Measurements from ENCODE around the gene TMEM107.

Gene TMEM107

GRCh38 chr17:8161289-8162232 lies 14.6 kb downstream of the TMEM107 start:
- peak; percentile 45 for DNase-seq

- DNase-seq: no peak
These were observed 15.4 kb downstream of the TMEM107 start for GRCh38 chr17:8160741-8161221.

GRCh38 chr17:8160224-8160577 lies 16.0 kb downstream of the TMEM107 start:
- DNase-seq: no peak

GRCh38 chr17:8159459-8160223 lies 16.5 kb downstream of the TMEM107 start:
- no peak for DNase-seq

- DNase-seq: no peak
These were observed 17.2 kb downstream of the TMEM107 start for GRCh38 chr17:8159032-8159400.

- DNase-seq: peak; percentile 93
These were observed 17.7 kb downstream of the TMEM107 start for GRCh38 chr17:8158267-8159031.

GRCh38 chr17:8156246-8156992 lies 19.8 kb downstream of the TMEM107 start:
- peak; percentile 100 for DNase-seq

GRCh38 chr17:8155996-8156245 lies 20.3 kb downstream of the TMEM107 start:
- DNase-seq: no peak

- DNase-seq: no peak
These were observed 20.8 kb downstream of the TMEM107 start for GRCh38 chr17:8155231-8155995.

- no peak for DNase-seq
These were observed 21.5 kb downstream of the TMEM107 start for GRCh38 chr17:8154608-8155155.

GRCh38 chr17:8153957-8154607 lies 22.1 kb downstream of the TMEM107 start:
- peak; percentile 100 for DNase-seq

- DNase-seq: peak; percentile 88
These were observed 22.6 kb downstream of the TMEM107 start for GRCh38 chr17:8153525-8153956.

GRCh38 chr17:8153031-8153451 lies 23.1 kb downstream of the TMEM107 start:
- DNase-seq: peak; percentile 59

GRCh38 chr17:8152112-8152775 lies 23.9 kb downstream of the TMEM107 start, which contains the start of gene PER1:
TSS of gene PER1 (minus strand) at chr17:8152404. CDS start at chr17:8150706, 1,698 bp downstream.
- peak; percentile 95 for DNase-seq

GRCh38 chr17:8151641-8152111 lies 24.5 kb downstream of the TMEM107 start:
- peak; percentile 93 for DNase-seq

GRCh38 chr17:8151120-8151640 lies 25.0 kb downstream of the TMEM107 start:
- DNase-seq: peak; percentile 95

- DNase-seq: no peak
These were observed 25.7 kb downstream of the TMEM107 start for GRCh38 chr17:8150194-8151119.

- no peak for DNase-seq
These were observed 26.6 kb downstream of the TMEM107 start for GRCh38 chr17:8149419-8150193.

Measured in right forelimb (tissue), 1 donor.